ENCODE data around the gene TINCR. TPM values are rescaled to one million over a fixed set of nuclear protein-coding genes. Genes with fewer than 3 reads are reported as not detected.

Gene TINCR
- total RNA-seq, 4 donors from 2014 or later: 19.6 to 44.2 (median 28.0) TPM

DNA sequence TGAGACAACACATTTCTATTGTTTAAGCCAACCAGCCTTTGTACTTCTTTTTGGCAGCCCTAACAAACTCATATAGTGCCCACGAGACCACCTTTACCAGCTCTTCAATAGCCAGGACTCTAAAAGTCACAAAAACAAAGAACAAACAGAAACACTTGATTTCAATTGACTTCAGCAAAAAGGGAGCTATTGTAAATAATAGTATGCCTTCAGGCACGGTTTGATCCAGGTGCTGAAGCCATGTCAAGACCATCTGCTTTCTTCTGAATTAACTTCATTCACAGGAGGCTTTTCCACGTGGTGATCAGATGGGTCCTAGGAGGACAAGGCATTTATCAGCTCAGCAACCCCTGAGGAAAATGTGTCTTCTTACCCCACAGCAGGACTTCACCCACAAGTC lies 53.8 kb downstream of the TINCR start:
- H3K4me1 ChIP-seq: no peaks in the 10 kb centered on the region
- intact Hi-C loops (cut with DNase I): no loop called here
- H3K36me3 ChIP-seq: no peaks in the 10 kb centered on the region
- H3K9me3 ChIP-seq: peaks cover 0 to 20% (median 7%) of the 10 kb centered on the region in 3 donors
- peaks cover 0 to 9% (median 0%) of the 10 kb centered on the region in 4 donors for H3K27me3 ChIP-seq
- H3K27ac ChIP-seq: no peak overlapping the region
- H3K4me3 ChIP-seq: no peak overlapping the region
- 48 to 50% methylated on average over 3 of the region's 3 CpGs for WGBS, 2 donors
- no peak for DNase-seq
- TF ChIP-seq, protein P1, sequence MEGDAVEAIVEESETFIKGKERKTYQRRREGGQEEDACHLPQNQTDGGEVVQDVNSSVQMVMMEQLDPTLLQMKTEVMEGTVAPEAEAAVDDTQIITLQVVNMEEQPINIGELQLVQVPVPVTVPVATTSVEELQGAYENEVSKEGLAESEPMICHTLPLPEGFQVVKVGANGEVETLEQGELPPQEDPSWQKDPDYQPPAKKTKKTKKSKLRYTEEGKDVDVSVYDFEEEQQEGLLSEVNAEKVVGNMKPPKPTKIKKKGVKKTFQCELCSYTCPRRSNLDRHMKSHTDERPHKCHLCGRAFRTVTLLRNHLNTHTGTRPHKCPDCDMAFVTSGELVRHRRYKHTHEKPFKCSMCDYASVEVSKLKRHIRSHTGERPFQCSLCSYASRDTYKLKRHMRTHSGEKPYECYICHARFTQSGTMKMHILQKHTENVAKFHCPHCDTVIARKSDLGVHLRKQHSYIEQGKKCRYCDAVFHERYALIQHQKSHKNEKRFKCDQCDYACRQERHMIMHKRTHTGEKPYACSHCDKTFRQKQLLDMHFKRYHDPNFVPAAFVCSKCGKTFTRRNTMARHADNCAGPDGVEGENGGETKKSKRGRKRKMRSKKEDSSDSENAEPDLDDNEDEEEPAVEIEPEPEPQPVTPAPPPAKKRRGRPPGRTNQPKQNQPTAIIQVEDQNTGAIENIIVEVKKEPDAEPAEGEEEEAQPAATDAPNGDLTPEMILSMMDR (IDR thresholded peaks at IDR 0.05): no peak

DNA sequence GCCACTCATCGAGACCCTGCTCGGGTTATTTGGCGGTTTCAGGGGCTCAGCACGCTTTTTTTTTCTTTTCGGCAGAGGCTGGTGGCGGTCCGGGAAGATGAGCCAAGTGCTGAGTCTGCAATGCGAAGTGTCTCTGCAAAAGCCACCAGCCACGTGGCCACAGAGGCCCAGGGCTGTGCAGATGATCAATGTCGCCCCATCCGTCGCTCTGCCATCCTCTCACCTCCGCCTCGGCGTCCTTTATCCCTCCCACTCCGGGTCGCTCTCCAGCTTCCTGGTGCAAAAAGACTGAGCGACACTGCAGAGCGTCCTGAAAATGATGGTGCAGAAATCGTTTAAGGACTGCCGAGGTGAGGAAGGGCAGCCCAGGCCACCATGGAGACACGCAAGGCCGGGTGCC lies 55.0 kb downstream of the TINCR start:
- WGBS, 2 donors: 78 to 80% methylated on average over 4 to 23 of the region's 23 CpGs
- Histone ChIP-seq H3K36me3 (no peaks in the 10 kb centered on the region), H3K9me3 (peaks cover 0 to 20% (median 7%) of the 10 kb centered on the region in 3 donors), H3K4me1 (no peaks in the 10 kb centered on the region), H3K27me3 (peaks cover 0 to 8% (median 0%) of the 10 kb centered on the region in 4 donors), H3K27ac (no peak overlapping the region), H3K4me3 (no peak overlapping the region)
- DNase-seq: no peak
- no peak for TF ChIP-seq POLR2A (IDR thresholded peaks at IDR 0.05)
- TF ChIP-seq, protein P1 (IDR thresholded peaks at IDR 0.05): no peak
- intact Hi-C loops (cut with DNase I): no loop called here

Small RNA genes within 50 kb of the gene (small RNA-seq; reads per million reads assigned to genes)
- 0 reads per million in 4 donors for gene SNRPEP4

Other genes with a start within 250 kb of the TINCR start
- 100 to 1,000 TPM in 1 of 4 donors, 10 to 100 TPM in 3; 61.7 to 173 (median 86.6) TPM for gene PTPRS, start 227.1 kb downstream of the TINCR start, total RNA-seq
- gene ZNRF4, start 112.5 kb downstream of the TINCR start, total RNA-seq: not detected
- 10 to 100 TPM; 11.6 to 47.3 (median 32.1) TPM for gene SAFB2, start 54.8 kb upstream of the TINCR start, total RNA-seq
- gene SAFB, start 55.1 kb upstream of the TINCR start, total RNA-seq: 10 to 100 TPM; 40.5 to 80.1 (median 59.2) TPM
- 10 to 100 TPM; 34.0 to 76.3 (median 48.8) TPM for gene MICOS13, start 112.6 kb upstream of the TINCR start, total RNA-seq
- gene HSD11B1L, start 113.1 kb upstream of the TINCR start, total RNA-seq: 1 to 10 TPM; 1.9 to 9.4 (median 8.3) TPM
- gene RPL36, start 122.3 kb upstream of the TINCR start, total RNA-seq: 1,000 to 10,000 TPM in 2 of 4 donors, 100 to 1,000 TPM in 2; 572 to 1,565 (median 1,059) TPM
- gene LONP1, start 152.2 kb upstream of the TINCR start, total RNA-seq: 10 to 100 TPM; 38.0 to 68.5 (median 51.2) TPM
- under 1 TPM in 1 of 4 donors, not detected in 3; 0.19 TPM for gene CATSPERD, start 152.7 kb upstream of the TINCR start, total RNA-seq
- gene PRR22, start 216.8 kb upstream of the TINCR start, total RNA-seq: 1 to 10 TPM; 1.3 to 5.0 (median 2.1) TPM
- 10 to 100 TPM; 19.2 to 45.8 (median 39.4) TPM for gene DUS3L, start 223.2 kb upstream of the TINCR start, total RNA-seq
- gene NRTN, start 237.1 kb upstream of the TINCR start, total RNA-seq: 1 to 10 TPM; 1.1 to 3.8 (median 1.4) TPM

Measured in esophagus squamous epithelium (tissue), 5 donors.